ENCODE results near the gene SASH3.
"Not testable (repeated sequence)": the region's sequence is repeated elsewhere in the genome, so short reads cannot be mapped to it uniquely, and the experiment has no call there.

Gene SASH3

GRCh38 chrX:129779747-129780146 lies at the start of gene SASH3:
TSS of gene SASH3 (plus strand) at chrX:129779949. CDS start at chrX:129780098, 149 bp downstream.
- DNase-seq (peak; percentile 66), ATAC-seq (peak; percentile 18)
- H3K36me3 Mint-ChIP-seq (ENCODE audit: low read depth) = peaks cover 33% of the 10 kb centered on the region
- H3K9me3 Mint-ChIP-seq = no peaks in the 10 kb centered on the region
- no peaks in the 10 kb centered on the region for H3K27me3 Mint-ChIP-seq
- H3K4me3 Mint-ChIP-seq = peak within 1 kb of the TSS; percentile 93
- peak within 1 kb of the TSS; percentile 94 for H3K27ac Mint-ChIP-seq
- H3K4me1 Mint-ChIP-seq = peaks cover 60% of the 10 kb centered on the region

GRCh38 chrX:129731228-129731627 lies 48.5 kb upstream of the SASH3 start:
- H3K36me3 Mint-ChIP-seq (ENCODE audit: low read depth) = no peaks in the 10 kb centered on the region
- H3K4me1 Mint-ChIP-seq = peaks cover 18% of the 10 kb centered on the region
- H3K27ac Mint-ChIP-seq = no peak overlapping the region
- ATAC-seq = no peak
- no peaks in the 10 kb centered on the region for H3K27me3 Mint-ChIP-seq
- no peak overlapping the region for H3K4me3 Mint-ChIP-seq
- H3K9me3 Mint-ChIP-seq = no peaks in the 10 kb centered on the region
- no peak for DNase-seq

- Mint-ChIP-seq H3K4me3 (no peak overlapping the region), H3K27ac (no peak overlapping the region), H3K4me1 (peaks cover 30% of the 10 kb centered on the region), H3K27me3 (no peaks in the 10 kb centered on the region), H3K36me3 (ENCODE audit: low read depth) (no peaks in the 10 kb centered on the region), H3K9me3 (no peaks in the 10 kb centered on the region)
- no peak for ATAC-seq
- no peak for DNase-seq
Observed at GRCh38 chrX:129732857-129733256, 46.9 kb upstream of the SASH3 start.

GRCh38 chrX:129733335-129733734 lies 46.4 kb upstream of the SASH3 start:
- no peaks in the 10 kb centered on the region for H3K27me3 Mint-ChIP-seq
- H3K4me3 Mint-ChIP-seq = no peak overlapping the region
- H3K9me3 Mint-ChIP-seq = no peaks in the 10 kb centered on the region
- ATAC-seq (no peak), DNase-seq (no peak)
- H3K4me1 Mint-ChIP-seq = peaks cover 34% of the 10 kb centered on the region
- H3K36me3 Mint-ChIP-seq (ENCODE audit: low read depth) = no peaks in the 10 kb centered on the region
- no peak overlapping the region for H3K27ac Mint-ChIP-seq

GRCh38 chrX:129736491-129736890 lies 43.3 kb upstream of the SASH3 start:
- Mint-ChIP-seq H3K27me3 (no peaks in the 10 kb centered on the region), H3K4me1 (peaks cover 31% of the 10 kb centered on the region)

GRCh38 chrX:129737916-129738315 lies 41.8 kb upstream of the SASH3 start:
- peaks cover 38% of the 10 kb centered on the region for H3K4me1 Mint-ChIP-seq
- no peak for ATAC-seq
- no peaks in the 10 kb centered on the region for H3K9me3 Mint-ChIP-seq
- H3K36me3 Mint-ChIP-seq (ENCODE audit: low read depth) = no peaks in the 10 kb centered on the region
- no peaks in the 10 kb centered on the region for H3K27me3 Mint-ChIP-seq
- H3K27ac Mint-ChIP-seq = no peak overlapping the region
- DNase-seq = no peak
- no peak overlapping the region for H3K4me3 Mint-ChIP-seq

More at GRCh38 chrX:129736491-129736890, 43.3 kb upstream of the SASH3 start:
- H3K9me3 Mint-ChIP-seq = no peaks in the 10 kb centered on the region
- H3K4me3 Mint-ChIP-seq = no peak overlapping the region
- H3K36me3 Mint-ChIP-seq (ENCODE audit: low read depth) = no peaks in the 10 kb centered on the region
- DNase-seq = no peak
- peak; percentile 79 for ATAC-seq
- peak overlapping the region; percentile 35 for H3K27ac Mint-ChIP-seq

GRCh38 chrX:129738466-129739308 lies 41.1 kb upstream of the SASH3 start, which contains the start of gene XPNPEP2:
TSS of gene XPNPEP2 (plus strand) at chrX:129738979. CDS start at chrX:129739214, 235 bp downstream.
- ATAC-seq = no peak
- Mint-ChIP-seq H3K27ac (no peak within 1 kb of the TSS), H3K4me1 (peaks cover 44% of the 10 kb centered on the region), H3K36me3 (ENCODE audit: low read depth) (no peaks in the 10 kb centered on the region), H3K9me3 (no peaks in the 10 kb centered on the region), H3K27me3 (no peaks in the 10 kb centered on the region), H3K4me3 (no peak within 1 kb of the TSS)
- DNase-seq = no peak

- ATAC-seq (no peak), DNase-seq (no peak)
- Mint-ChIP-seq H3K4me1 (peaks cover 53% of the 10 kb centered on the region), H3K9me3 (no peaks in the 10 kb centered on the region), H3K36me3 (ENCODE audit: low read depth) (no peaks in the 10 kb centered on the region), H3K4me3 (no peak overlapping the region), H3K27ac (no peak overlapping the region), H3K27me3 (no peaks in the 10 kb centered on the region)
Observed at GRCh38 chrX:129739578-129739977, 40.2 kb upstream of the SASH3 start.

GRCh38 chrX:129741880-129742758 lies 37.6 kb upstream of the SASH3 start:
- Mint-ChIP-seq H3K27ac (peak overlapping the region; percentile 62), H3K4me3 (no peak overlapping the region), H3K36me3 (ENCODE audit: low read depth) (no peaks in the 10 kb centered on the region), H3K9me3 (no peaks in the 10 kb centered on the region), H3K4me1 (peaks cover 52% of the 10 kb centered on the region), H3K27me3 (no peaks in the 10 kb centered on the region)
- DNase-seq (no peak), ATAC-seq (no peak)

GRCh38 chrX:129742759-129743152 lies 37.0 kb upstream of the SASH3 start:
- not testable (repeated sequence) for H3K9me3 Mint-ChIP-seq; H3K27ac Mint-ChIP-seq; DNase-seq; H3K27me3 Mint-ChIP-seq; H3K36me3 Mint-ChIP-seq (ENCODE audit: low read depth); ATAC-seq
- peak overlapping the region; percentile 1 for H3K4me3 Mint-ChIP-seq
- H3K4me1 Mint-ChIP-seq = peaks cover 48% of the 10 kb centered on the region

GRCh38 chrX:129743821-129744220 lies 35.9 kb upstream of the SASH3 start:
- no peaks in the 10 kb centered on the region for H3K9me3 Mint-ChIP-seq
- H3K27ac Mint-ChIP-seq = no peak overlapping the region
- H3K36me3 Mint-ChIP-seq (ENCODE audit: low read depth) = no peaks in the 10 kb centered on the region
- H3K27me3 Mint-ChIP-seq = no peaks in the 10 kb centered on the region
- DNase-seq (no peak), ATAC-seq (no peak)
- peaks cover 41% of the 10 kb centered on the region for H3K4me1 Mint-ChIP-seq
- no peak overlapping the region for H3K4me3 Mint-ChIP-seq

GRCh38 chrX:129744861-129745321 lies 34.9 kb upstream of the SASH3 start:
- Mint-ChIP-seq H3K27me3 (no peaks in the 10 kb centered on the region), H3K4me3 (no peak overlapping the region), H3K27ac (peak overlapping the region; percentile 42), H3K4me1 (peaks cover 41% of the 10 kb centered on the region), H3K36me3 (ENCODE audit: low read depth) (no peaks in the 10 kb centered on the region), H3K9me3 (no peaks in the 10 kb centered on the region)
- DNase-seq = peak; percentile 35
- peak; percentile 72 for ATAC-seq

- no peaks in the 10 kb centered on the region for H3K36me3 Mint-ChIP-seq (ENCODE audit: low read depth)
- no peaks in the 10 kb centered on the region for H3K9me3 Mint-ChIP-seq
- ATAC-seq = no peak
- DNase-seq = no peak
- H3K27me3 Mint-ChIP-seq = no peaks in the 10 kb centered on the region
- no peak overlapping the region for H3K4me3 Mint-ChIP-seq
- H3K4me1 Mint-ChIP-seq = peaks cover 37% of the 10 kb centered on the region
- no peak overlapping the region for H3K27ac Mint-ChIP-seq
Observed at GRCh38 chrX:129746557-129747470, 32.9 kb upstream of the SASH3 start.

GRCh38 chrX:129747533-129747932 lies 32.2 kb upstream of the SASH3 start:
- no peaks in the 10 kb centered on the region for H3K9me3 Mint-ChIP-seq
- no peak overlapping the region for H3K4me3 Mint-ChIP-seq
- H3K27ac Mint-ChIP-seq = no peak overlapping the region
- DNase-seq (no peak), ATAC-seq (no peak)
- no peaks in the 10 kb centered on the region for H3K27me3 Mint-ChIP-seq
- no peaks in the 10 kb centered on the region for H3K36me3 Mint-ChIP-seq (ENCODE audit: low read depth)
- H3K4me1 Mint-ChIP-seq = peaks cover 35% of the 10 kb centered on the region
